DMS 273 treated with DMSO at 0.1 percent for 48 hours (cell line): Measurements from ENCODE around the gene RNF138.
"Not testable (repeated sequence)": the region's sequence is repeated elsewhere in the genome, so short reads cannot be mapped to it uniquely, and the experiment has no call there.

Experiments used
- DNase-seq: peaks from one replicate; lab custom pipeline; 2025; lab: John Stamatoyannopoulos, UW

The RNF138 gene

DNA sequence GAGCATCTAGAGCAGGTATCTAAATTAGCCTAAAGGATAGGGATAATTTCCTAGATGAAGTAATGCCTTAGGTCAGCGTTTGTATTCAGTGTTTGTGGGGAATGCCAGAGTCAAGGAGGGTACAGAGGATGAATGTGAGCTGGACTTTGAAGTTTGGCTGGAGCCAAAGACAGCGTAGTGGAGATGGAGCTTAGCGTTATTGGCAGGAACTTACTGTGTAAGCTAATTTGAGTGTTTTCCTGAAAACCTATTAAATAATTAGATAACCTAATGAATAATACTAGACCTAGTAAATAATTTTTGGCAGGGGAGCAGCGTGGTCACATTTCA, 4.2 kb downstream of the RNF138 start:
- DNase-seq: no peak

DNA sequence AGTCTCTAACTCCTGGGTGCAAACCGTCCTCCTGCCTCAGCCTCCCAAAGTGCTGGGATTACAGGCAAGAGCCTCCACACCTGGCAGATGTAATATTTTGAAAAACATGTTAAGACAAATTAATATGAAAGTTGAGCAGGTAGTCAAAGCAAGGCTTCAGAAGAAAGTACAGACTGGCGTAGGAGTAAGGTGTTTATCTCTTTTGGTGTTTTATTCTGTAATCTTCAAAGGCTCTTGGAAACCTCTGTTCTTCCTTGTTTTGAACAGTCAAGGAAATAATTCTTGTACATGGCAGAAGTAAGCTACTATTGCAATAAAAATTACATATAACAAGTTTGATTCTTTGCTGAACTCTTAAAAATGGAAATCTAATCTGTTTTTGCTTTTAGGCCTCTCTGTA, 5.3 kb downstream of the RNF138 start:
- DNase-seq: no peak

DNA sequence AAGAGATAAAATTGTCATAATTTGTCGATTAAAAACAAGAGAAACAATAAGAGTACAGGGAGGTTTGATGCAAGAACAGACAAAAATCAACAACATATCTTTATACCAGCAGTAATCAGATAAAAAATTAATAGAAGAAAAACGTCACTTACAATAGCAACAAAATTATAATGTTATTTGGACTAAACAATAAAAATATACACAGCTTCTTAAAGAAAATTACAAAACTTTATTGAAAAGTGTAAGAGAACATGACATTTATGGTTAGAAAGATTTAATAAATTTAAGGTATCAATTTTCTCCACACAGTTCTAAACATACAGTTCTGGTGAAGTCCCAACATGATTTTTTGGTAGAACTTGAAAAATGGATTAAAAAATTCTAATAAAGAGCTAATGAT, 12.8 kb downstream of the RNF138 start:
- DNase-seq: no peak

DNA sequence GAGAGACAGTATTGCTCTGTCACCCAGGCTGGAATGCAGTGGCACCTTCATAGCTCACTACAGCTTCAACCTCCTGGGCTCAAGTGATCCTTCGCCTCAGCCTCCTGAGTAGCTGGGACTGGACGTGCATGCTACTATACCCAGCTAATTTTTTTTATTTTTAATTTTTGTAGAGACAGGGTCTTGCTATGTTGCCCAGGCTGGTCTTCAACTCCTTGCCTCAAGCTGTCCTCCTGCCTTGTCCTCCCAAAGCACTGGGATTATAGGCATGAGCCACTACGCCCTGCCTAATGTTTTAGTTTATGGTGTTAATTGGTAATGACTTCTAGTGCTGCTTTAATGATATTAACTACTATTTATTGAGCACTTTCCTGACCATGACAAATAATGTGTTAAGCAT, 18.3 kb downstream of the RNF138 start:
- no peak for DNase-seq

DNA sequence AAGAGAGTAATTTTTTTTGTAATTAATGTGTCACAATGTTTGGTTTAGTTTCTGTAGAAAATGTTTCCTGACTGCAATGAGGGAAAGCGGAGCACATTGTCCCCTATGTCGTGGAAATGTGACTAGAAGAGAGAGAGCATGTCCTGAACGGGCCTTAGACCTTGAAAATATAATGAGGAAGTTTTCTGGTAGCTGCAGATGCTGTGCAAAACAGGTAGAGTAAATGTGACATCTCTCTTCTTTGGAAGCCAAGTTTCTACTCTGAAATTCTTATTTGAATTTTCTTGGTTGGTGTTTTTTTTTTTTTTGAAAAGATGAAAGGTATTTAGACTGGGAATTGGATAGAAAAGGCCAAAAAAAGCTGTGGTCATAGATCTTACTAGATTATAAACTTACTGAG, 20.0 kb downstream of the RNF138 start:
- DNase-seq: no peak

DNA sequence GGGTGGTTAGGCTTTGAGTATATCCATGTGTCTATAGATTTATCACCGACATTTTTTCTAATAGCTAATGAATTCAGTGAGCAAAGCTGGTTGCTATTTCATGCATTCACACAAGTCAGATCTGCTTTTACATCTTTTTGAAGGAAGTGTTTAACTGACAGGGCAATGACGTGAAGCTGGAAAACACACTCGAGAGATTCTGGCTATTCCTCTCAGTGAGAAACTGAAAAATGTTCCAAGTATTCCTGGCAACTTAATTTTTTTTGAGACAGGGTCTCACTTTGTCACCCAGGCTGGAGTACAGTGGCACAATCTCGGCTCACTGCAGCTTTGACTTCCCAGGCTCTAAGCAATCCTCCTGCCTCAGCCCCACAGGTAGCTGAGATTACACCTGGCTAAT, 21.2 kb downstream of the RNF138 start:
- no peak for DNase-seq

DNA sequence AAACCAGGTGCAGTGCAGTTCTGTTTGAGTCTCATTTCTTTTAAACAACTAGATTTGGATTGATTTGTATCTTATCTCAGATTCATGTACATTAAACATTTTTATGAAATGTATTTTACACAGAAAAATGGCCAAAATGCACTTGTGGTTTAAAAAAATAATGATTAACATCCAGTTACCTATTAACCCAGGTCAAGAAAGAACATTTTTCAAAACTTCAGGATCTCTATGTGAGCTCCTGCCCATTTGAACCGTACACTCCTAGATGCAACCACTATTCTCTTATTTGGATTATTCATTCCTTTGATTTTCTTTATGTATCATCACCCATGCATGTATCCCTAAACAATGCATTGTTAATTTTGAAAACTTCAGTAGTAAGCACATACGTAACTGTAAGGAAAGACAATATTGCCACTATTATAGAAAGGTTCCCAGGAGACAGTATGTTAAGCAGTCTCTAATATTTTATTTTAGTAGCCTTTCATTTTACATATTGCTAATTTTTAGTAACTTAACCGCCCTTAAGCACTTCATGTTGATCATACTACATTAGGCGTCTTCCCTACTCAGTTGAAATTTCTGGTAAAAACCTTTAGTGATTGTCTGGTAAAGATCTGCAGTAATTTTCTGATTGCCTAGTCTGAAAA, 22.7 kb downstream of the RNF138 start:
- no peak for DNase-seq

DNA sequence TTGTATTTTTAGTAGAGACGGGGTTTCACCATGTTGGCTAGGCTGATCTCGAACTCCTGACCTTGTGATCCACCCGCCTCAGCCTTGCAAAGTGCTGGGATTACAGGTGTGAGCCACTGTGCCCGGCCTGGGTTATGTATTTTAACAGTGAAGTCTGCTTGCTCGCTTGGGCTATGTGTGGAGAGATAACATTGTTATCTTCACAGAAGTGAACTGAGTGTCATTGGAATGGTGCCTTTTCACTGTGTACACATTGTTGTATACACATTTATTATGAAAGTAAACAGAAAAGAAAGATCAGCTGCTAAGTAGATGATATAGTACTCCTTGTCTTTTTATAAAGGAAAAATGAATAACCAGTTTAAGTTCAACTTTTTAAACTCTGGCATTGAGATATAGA, 30.4 kb downstream of the RNF138 start:
- DNase-seq: no peak

DNA sequence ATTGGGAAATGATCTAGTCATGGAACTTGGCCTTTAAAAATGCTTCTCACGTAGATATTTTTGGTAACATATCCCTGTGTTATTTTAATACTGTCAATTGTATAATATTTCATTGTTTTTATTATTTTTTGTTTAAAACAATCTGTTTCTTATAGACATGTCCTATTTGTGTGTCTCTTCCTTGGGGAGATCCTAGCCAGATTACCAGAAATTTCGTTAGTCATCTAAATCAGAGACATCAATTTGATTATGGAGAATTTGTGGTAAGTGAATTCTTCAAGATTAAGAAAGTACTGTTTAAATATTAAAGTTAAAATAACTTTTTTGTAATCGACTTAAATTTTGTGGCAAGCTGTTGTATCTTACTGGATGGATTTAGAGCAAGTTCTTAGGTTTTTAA, 34.9 kb downstream of the RNF138 start:
- DNase-seq: no peak

DNA sequence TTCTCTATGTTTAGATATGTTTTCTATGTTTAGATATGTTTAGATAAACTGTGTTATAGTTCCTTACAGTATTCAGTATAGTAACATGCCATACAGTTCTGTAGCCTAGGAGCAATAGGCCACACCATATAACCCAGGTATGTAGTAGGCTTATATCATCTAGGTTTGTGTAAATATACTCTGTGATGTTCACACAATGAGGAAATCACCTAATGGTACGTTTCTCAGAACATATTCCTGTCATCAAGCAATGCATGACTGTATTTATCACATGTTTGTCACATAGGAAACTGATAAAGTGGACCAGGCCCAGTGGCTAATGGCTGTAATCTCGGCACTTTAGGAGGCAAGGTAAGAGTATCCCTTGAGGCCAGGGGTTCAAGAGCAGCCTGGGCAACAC, 44.0 kb downstream of the RNF138 start:
- DNase-seq: no peak

DNA sequence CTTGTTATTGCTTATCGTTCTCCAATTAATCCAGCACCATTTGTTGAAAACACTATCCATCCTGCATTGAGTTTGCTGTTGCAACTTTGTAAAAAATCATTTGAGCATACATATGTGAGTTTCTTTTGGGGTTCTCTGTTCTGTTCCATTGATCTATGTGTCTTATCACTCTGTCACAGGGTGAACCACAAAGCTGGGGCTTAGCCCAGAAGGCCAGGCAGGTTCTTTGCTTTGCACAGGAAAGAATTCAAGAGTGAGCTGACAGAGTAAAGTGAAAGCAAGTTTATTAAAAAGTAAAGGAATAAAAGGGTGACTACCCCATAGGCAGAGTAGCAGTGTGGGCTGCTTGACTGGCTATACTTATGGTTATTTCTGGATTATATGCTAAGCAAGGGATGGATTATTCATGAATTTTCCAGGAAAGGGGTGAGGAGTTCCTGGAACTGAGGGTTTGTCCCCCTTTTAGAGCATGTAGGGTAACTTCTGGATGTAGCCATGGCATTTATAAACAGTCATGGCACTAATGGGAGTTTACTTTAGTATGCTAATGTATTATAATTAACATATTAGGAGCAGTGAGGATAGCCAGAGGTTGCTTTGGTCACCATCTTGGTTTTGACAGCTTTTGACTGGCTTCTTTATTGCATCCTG, 46.8 kb downstream of the RNF138 start:
- no peak for DNase-seq

DNA sequence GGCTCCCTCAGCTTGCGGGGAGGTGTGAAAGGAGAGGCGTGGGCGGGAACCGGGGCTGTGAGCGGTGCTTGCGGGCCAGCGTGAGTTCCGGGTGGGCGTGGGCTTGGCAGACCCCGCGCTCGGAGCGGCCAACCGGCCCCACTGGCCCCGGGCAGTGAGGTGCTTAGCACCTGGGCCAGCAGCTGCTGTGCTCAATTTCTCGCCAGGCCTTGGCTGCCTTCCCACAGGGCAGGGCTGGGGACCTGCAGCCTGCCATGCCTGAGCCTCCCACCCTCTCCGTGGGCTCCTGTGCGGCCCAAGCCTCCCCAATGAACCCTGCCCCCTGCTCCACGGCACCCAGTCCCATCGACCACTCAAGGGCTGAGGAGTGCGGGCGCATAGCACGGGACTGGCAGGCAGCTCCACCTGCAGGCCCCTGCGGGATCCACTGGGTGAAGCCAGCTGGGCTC, 48.2 kb downstream of the RNF138 start:
- DNase-seq: no peak

DNA sequence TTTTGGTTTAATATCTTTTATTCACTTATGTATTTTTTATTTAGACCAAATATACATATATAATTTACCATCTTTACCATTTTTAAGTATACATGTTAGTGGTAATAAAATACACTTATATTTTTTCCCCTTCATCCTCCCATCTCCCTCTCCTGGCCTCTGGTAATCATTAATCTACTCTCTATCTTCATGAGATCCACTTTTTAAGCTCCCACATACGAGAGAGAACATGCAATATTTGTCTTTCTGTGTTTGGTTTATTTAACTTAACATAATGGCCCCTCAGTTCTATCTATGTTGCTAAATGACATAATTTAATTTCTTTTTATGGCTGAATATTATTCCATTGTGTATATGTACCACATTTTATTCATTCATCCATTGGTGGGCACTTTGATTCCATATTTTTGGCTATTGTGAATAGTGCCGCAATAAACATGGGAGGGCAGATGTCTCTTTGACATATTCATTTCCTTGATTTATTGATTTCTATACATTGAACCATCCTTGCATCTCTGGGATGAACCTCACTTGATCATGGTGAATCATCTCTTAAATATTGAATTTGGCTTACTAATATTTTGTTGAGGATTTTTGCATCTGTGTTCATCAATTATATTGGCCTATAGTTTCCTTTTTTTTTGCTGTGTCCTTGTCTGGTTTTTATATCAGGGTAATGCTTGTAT, 56.7 kb downstream of the RNF138 start:
- no peak for DNase-seq

DNA sequence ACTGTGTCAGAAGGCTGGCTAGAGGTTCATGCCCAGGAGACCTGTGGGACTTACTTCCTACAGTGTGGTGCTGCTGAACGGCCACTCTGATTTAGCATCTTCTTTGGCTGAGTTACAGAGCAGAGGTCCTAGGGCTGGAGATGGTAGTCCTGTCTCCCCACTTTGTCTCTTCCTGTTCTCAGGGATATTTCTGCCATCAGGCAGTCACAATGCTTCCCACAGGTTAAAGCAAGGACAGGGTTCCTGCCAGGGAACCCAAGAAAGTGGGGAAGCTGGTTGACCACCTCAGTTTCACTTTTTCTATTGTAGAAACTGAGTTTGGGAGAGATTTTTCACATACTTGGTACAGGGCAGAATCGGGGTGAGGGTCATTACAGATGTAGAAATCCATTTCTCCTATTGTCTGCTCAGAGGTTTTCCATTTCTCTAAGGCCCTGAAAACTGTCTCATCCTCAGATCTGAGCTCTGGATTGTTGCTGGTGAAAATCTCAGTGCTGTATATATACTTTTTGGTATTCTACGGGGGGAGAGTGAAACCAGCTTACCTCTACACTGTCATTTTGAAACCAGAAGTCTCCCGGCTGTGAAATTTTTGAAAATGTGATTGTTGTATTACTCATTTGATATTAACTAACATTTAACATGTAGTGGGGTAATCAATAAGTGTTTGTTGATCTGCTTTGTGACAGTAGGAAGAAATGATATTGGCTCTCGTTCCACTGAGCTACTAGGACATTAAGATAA, 61.2 kb downstream of the RNF138 start:
- DNase-seq: no peak

DNA sequence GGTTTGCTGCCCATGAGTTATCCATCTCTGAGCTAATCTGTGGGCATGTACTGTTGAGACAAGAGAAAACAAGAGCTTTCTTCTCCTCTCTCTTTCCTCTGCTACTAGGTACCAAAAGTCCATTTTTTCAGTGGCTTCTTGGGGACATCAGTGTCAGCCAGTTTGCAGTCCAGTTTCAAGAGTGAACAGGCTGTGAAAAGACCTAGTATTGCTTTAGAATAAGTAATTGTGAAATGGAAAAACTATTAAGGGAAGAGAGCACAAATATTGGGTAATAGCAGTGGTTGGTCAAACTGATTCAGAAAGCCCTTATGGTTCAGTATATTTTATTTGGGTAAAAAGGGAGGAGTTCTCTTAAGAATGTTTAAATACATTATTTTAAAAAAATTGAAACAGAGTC, 65.2 kb downstream of the RNF138 start:
- DNase-seq: no peak

DNA sequence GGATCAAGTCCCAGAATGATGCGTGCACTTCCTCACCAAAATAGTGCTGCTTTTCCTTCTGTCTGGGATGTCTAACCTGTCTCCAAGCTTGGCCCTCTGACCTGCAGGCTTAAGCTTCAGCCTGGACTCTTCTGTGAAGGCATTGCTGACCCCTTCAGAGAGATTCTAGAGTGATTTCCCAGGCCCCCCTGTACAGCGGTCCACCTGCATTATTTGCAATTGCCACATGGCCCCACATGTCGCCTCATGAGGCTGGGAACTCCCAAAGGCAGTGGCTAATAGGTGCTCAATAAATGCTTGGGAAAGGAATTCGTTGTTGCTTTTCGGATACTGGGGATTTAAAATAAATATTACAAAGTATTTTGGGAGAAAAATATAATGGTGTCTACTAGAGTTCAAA, 65.9 kb downstream of the RNF138 start:
- no peak for DNase-seq

DNA sequence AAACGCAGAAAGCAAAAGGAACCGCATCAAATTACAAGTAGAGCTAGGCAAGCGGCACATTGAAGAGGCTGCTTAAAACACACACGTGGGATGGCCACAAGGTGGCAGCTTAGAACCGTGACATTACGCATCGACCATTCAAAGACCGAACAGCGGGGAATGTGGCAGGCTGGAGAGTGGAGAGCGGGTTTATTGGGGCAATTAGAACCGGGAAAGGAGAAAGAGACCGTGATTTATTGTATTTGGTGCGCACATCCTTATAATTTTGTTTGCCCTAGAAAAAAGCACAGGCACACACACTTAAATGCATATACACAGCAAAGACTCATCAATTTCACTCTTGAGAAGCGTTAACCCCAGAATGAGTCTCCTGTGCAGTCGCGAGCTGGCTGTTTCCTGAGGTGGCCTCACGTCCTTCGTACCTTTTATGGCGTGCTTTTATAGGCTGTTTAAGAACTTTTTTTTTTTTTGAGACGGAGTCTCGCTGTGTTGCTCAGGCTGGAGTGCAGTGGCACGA, 66.5 kb downstream of the RNF138 start:
- peak; percentile 55 for DNase-seq

DNA sequence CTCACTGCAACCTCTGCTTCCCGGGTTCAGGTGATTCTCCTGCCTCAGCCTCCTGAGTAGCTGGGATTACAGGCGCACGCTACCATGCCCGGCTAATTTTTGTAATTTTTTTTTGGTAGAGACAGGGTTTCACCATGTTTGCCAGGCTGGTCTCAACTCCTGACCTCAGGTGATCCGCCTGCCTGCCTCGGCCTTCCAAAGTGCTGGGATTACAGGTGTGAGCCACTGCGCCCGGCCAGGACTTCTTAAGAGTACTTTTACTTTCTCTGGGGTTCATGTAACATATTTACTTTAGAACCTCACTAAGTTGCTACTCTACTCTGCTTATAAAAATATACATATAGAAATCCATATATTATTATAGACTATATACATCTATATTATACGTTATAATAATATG, 67.0 kb downstream of the RNF138 start:
- DNase-seq: not testable (repeated sequence)

DNA sequence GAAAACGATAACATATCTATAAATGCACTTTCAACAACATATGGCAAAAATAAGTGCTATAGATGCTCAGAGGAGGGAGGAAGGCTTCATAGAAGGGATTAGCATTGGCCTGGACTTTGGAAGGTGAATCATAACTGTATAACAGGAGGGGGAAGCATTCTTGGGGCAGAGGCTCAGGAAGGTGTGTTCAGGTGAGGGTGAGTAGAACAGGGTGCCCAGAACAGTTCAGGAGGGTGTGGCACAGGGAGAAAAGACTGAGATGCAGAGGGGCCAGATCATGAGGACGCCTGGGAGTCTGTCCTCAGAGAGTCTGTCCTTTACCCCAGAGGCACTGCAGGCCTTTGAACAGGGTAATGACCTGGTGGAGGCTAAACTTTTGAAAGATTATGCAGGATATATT, 68.9 kb downstream of the RNF138 start:
- DNase-seq: no peak

DNA sequence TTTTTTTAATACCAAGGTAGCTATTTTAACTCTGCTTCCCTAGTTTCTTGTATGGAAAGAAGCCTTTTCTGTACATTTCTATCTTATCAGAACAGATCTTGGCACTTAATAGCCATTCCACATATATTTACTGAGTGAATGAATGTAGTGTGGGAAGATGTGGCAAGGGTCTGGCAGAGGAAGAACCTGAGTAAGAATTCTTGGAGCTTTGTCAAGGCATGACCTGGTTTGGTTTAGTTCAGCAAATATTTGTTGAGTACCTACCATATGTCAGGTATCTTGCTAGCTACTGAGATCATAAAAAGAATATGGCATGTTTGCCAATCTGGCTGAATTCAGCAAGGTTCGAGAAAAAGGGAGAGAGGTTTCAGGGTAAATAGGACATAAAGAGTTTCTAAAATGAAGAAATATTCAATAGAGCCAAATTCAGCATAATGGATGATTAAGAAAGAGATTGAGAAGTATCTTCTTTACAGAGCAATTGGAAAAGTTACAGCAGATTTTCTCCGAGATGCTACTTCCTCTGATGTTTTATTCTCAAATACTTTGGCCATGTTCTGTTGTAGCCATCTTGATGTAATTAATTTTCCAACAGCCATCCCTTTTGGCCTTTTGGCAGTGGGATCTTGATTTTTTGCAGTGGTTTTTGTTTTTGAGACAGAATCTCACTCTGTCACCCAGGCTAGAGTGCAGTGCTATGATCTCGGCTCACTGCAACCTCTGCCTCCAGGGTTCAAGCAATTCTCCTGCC, 76.5 kb downstream of the RNF138 start:
- DNase-seq: peak; percentile 37

DNA sequence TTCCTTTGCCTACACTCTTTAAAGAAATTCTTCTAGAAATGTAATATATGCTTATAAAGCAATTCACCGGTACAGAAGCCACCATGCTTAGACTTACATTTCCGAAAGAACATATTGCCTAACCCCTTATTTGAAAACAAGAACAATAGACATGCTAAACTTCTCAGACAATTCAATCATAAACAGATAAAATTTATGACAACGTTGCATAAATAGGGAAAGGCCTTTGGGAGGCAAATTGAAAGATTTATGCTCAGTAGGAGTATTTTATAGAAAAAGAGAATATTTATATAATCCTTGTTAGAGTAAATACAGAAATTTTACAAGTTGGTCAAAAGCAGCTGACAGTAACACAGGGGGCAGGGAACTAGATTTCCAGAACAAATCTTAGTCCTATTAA, 82.0 kb downstream of the RNF138 start:
- no peak for DNase-seq

DNA sequence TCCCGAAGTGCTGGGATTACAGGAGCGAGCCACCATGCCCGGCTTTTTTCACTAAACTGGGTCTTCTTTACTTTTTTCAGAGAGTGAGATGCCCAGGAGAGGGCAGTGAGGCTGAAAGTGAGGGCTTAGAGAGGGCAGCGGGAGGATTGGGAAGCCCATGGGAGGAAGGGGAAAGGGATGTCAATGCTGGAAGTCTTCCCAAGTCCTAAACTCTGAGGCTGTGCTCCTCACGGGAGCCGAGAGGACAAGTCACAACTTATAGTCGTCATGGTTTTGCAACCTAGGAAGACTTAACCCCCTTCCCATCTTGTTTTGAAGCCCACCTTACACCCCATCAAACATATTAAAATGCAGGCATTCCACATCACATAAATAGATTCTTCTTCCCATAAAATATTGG, 83.0 kb downstream of the RNF138 start:
- no peak for DNase-seq
